A549 (cell line): ENCODE results near the gene LIN28A. TPM values are rescaled to one million over a fixed set of nuclear protein-coding genes. Genes with fewer than 3 reads are reported as not detected.

Experiments used
- ATAC-seq, 2 experiments: fragments of 200-7000 bp in 1 of 2; fragments of >200 bp in 1 of 2; cut with Nextera tagmentation in 1 of 2; cut with Tn5 transposase in 1 of 2; 3 replicates each; pipeline versions ENCODE4 v1.8.0 to v1.9.1; 2018 to 2020; ENCODE audit warnings: mild to moderate bottlenecking in 1 of 2, moderate library complexity in 1 of 2
- CTCF ChIA-PET: fragments of 300-600 bp; sonication (Branson Sonifier 250); formaldehyde crosslinking; extraction: SDS; loops from one replicate; lab custom pipeline; 2021; ENCODE audit warnings: antibody characterized with exemption, inconsistent platforms; lab: Yijun Ruan, JAX
- POLR2A ChIA-PET: fragments of 350-600 bp; formaldehyde crosslinking; extraction: SDS; loops from one replicate; lab custom pipeline; 2021; ENCODE audit warnings: antibody characterized with exemption, inconsistent platforms; lab: Yijun Ruan, JAX
- DNase-seq, 2 experiments: peaks; one replicate each; pipeline versions ENCODE4 v3.0.0 to v3.0.0-alpha.2; 2011 to 2016; ENCODE audit warnings: low read depth in 1 of 2, low spot score in 1 of 2
- FAIRE-seq: peaks from 2 replicates; lab custom pipeline; 2011; peaks lifted over from hg19 to GRCh38; lab: Jason Lieb, UNC
- H3K27ac ChIP-seq, 2 experiments: fragments of >200 bp; sonication (Bioruptor Twin); formaldehyde crosslinking; 3 replicates each; pipeline ENCODE4 v1.5.1; 2016 to 2017
- H3K4me1 ChIP-seq: fragments of >200 bp; sonication (Bioruptor Twin); formaldehyde crosslinking; 3 replicates; pipeline ENCODE4 v1.6.1; 2016
- H3K4me2 ChIP-seq: fragments of >200 bp; sonication (Bioruptor Twin); formaldehyde crosslinking; 3 replicates; pipeline ENCODE4 v1.6.1; 2016
- H3K4me3 ChIP-seq: fragments of >200 bp; sonication (Bioruptor Twin); formaldehyde crosslinking; 3 replicates; pipeline ENCODE4 v1.5.1; 2016
- H3K9me3 ChIP-seq: fragments of >200 bp; sonication (Bioruptor Twin); formaldehyde crosslinking; 3 replicates; pipeline ENCODE4 v1.6.1; 2016
- CBX8 ChIP-seq: fragments of 200-600 bp; sonication (generic); IDR thresholded peaks from 2 replicates; pipeline ENCODE4 v1.6.1; 2016
- CEBPB ChIP-seq, 2 experiments: fragments of >200 bp in 1 of 2; sonication (Bioruptor Twin) in 1 of 2; formaldehyde crosslinking in 1 of 2; IDR thresholded peaks; 2 replicates each; pipeline ENCODE4 v1.6.1; 2012 to 2016
- CHD4 ChIP-seq: fragments of 200-600 bp; sonication (generic); IDR thresholded peaks from 2 replicates; pipeline ENCODE4 v1.6.1; 2016; ENCODE audit warnings: antibody characterized with exemption, mild to moderate bottlenecking, borderline replicate concordance
- EHF ChIP-seq: fragments of 250-450 bp; sonication (Bioruptor Pico); IDR thresholded peaks from 2 replicates; pipeline ENCODE4 v1.5.0; 2020; ENCODE audit warnings: mild to moderate bottlenecking
- ESRRA ChIP-seq: fragments of 150-350 bp; IDR thresholded peaks from 2 replicates; pipeline ENCODE4 v1.6.1; 2014; ENCODE audit warnings: mild to moderate bottlenecking, low read length, borderline replicate concordance
- FOXS1 ChIP-seq: fragments of 250-450 bp; sonication (Bioruptor Pico); IDR thresholded peaks from 2 replicates; pipeline ENCODE4 v1.5.0; 2020; ENCODE audit warnings: mild to moderate bottlenecking, moderate library complexity
- GATA3 ChIP-seq: IDR thresholded peaks from 2 replicates; pipeline ENCODE4 v1.6.1; 2012; ENCODE audit warnings: borderline replicate concordance
- HOXB5 ChIP-seq: fragments of 250-450 bp; sonication (Bioruptor Pico); IDR thresholded peaks from 2 replicates; pipeline ENCODE4 v1.5.0; 2020; ENCODE audit warnings: mild to moderate bottlenecking, moderate library complexity
- JUN ChIP-seq, 2 experiments: fragments of >200 bp; sonication (Bioruptor Twin); formaldehyde crosslinking; IDR thresholded peaks; 2 replicates in 1 of 2; 3 replicates in 1 of 2; pipeline ENCODE4 v1.6.1; 2016 to 2017
- MAFK ChIP-seq: fragments of 450-650 bp; IDR thresholded peaks from 2 replicates; pipeline ENCODE4 v1.6.1; 2014; ENCODE audit not compliant: partially characterized antibody
- NR3C1 ChIP-seq: fragments of >200 bp; sonication (Bioruptor Twin); formaldehyde crosslinking; IDR thresholded peaks from 3 replicates; pipeline ENCODE4 v1.6.1; 2017
- RAD21 ChIP-seq, 2 experiments: fragments of >200 bp in 1 of 2; sonication (Bioruptor Twin) in 1 of 2; formaldehyde crosslinking in 1 of 2; IDR thresholded peaks in 1 of 2; conservative IDR thresholded peaks in 1 of 2; 2 replicates in 1 of 2; 3 replicates in 1 of 2; pipeline ENCODE4 v1.6.1; 2012 to 2018; ENCODE audit warnings: inconsistent platforms in 1 of 2
- RCOR1 ChIP-seq: fragments of 150-350 bp; IDR thresholded peaks from 2 replicates; pipeline ENCODE4 v1.6.1; 2014; ENCODE audit warnings: antibody characterized with exemption, low read length, low read depth
- RNF2 ChIP-seq: fragments of 200-600 bp; sonication (generic); IDR thresholded peaks from 2 replicates; pipeline ENCODE4 v1.6.1; 2016; ENCODE audit warnings: low read depth, mild to moderate bottlenecking, antibody characterized with exemption, moderate library complexity, borderline replicate concordance
- SMC3 ChIP-seq: fragments of >200 bp; sonication (Bioruptor Twin); formaldehyde crosslinking; IDR thresholded peaks from 3 replicates; pipeline ENCODE4 v1.6.1; 2018; ENCODE audit warnings: inconsistent platforms
- TFCP2L1 ChIP-seq: fragments of 250-450 bp; sonication (Bioruptor Pico); IDR thresholded peaks from 2 replicates; pipeline ENCODE4 v1.5.0; 2021; ENCODE audit warnings: mild to moderate bottlenecking
- ZFP36 ChIP-seq: fragments of 450-650 bp; IDR thresholded peaks from 2 replicates; pipeline ENCODE4 v1.6.1; 2014; ENCODE audit warnings: borderline replicate concordance; ENCODE audit not compliant: partially characterized antibody
- ZSCAN20 ChIP-seq: fragments of 250-450 bp; sonication (Bioruptor Pico); IDR thresholded peaks from 2 replicates; pipeline ENCODE4 v1.8.0; 2022; ENCODE audit warnings: mild to moderate bottlenecking, moderate library complexity
- WGBS: methylation state at CpG from one replicate; pipeline ENCODE4 v1.1.6; 2017; ENCODE audit errors: missing lambda C conversion rate; 5-methylcytosine and 5-hydroxymethylcytosine counted together
- polyA plus RNA-seq, 4 experiments: library from polyadenylated mRNA; depleted of rRNA in 3 of 4; stranded (reverse); fragments of >200 nt; fragmentation: RNase III in 1 of 4; extraction: RNeasy Plus Mini Kit Qiagen cat#74134 plus additional on column Dnase treatment in 1 of 4; gene quantifications; 2 replicates in 3 of 4; 3 replicates in 1 of 4; pipeline ENCODE4 v1.2.3, GENCODE V29; 2011 to 2017
- TF ChIP-seq, protein P1 (sequence below): fragments of 250-450 bp; sonication (Bioruptor Pico); IDR thresholded peaks from 2 replicates; pipeline ENCODE4 v1.5.0; 2020; ENCODE audit warnings: low read depth, mild to moderate bottlenecking, moderate library complexity
- TF ChIP-seq, protein P2 (sequence below): IDR thresholded peaks from 2 replicates; pipeline ENCODE4 v1.6.1; 2012
- TF ChIP-seq, protein P3 (sequence below): IDR thresholded peaks from 2 replicates; pipeline ENCODE4 v1.6.1; 2012
- TF ChIP-seq, protein P4 (sequence below): fragments of 150-350 bp; IDR thresholded peaks from 2 replicates; pipeline ENCODE4 v1.6.1; 2014; ENCODE audit warnings: low read depth, mild to moderate bottlenecking, low read length
- TF ChIP-seq, protein P5 (sequence below): fragments of 450-650 bp; IDR thresholded peaks from 2 replicates; pipeline ENCODE4 v1.6.1; 2014; ENCODE audit warnings: antibody characterized with exemption
- TF ChIP-seq, protein P6 (sequence below): fragments of >200 bp; sonication (Bioruptor Twin); formaldehyde crosslinking; IDR thresholded peaks from 3 replicates; pipeline ENCODE4 v1.5.1; 2016
- TF ChIP-seq, protein P7 (sequence below): fragments of 250-450 bp; sonication (Bioruptor Pico); IDR thresholded peaks from 2 replicates; pipeline ENCODE4 v1.5.0; 2021; ENCODE audit warnings: mild to moderate bottlenecking, moderate library complexity, borderline replicate concordance

The LIN28A gene
- polyA plus RNA-seq, 2 of the 4 experiments (the other 2 are of a cell fraction), result 0.03 to 0.04 TPM

DNA sequence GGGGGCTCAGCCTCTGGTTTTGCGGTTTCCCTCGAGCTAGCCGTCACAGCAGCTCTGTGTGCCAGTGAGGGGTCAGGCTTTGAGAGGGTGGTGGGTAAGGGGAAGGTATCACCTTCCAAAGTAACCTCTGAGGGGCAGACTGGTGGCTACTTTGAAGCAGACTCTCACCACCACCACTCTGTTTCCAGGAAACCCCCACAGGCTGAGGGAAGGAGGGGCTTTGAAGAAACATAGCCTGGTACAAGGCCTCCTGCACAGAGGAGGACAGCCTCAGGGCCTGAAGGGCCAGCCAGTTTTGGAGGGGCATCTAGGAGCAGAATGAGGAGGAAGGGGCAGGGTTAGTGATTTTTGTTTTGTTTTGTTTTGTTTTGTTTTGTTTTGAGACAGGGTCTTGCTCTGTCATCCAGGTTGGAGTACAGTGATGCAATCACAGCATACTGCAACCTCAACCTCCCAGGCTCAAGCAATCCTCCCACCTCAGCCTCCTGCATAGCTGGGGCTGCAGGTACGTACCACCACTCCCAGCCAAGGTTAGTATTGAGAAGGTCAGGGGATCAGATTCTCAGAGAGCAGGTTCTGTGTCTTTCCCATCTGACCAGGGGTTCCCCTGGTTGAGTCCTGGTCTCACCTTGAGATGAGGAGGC is 20.9 kb upstream of the LIN28A start:
- no peak for FAIRE-seq
- WGBS, result 84% methylated on average over 2 of the region's 4 CpGs

DNA sequence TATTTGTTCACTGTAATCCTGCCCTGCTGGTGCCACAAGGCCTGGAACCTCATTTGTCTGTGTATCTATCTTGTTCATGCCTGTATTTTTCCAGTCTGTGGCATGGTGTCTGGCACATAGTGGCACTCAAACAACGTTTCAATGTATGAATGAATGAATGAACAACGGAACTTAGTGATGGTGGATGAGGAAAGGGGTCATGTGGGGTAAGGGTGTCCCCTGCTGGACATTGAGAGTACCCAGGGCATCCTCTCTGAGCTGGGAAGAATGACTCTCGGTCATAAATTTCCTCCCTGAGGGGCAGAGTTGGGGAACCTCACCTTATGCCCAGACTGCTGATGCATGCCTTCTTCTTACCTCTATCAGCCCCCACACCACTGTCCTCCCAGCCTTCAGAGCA is 19.2 kb upstream of the LIN28A start:
- no peak for FAIRE-seq
- peak; percentile 91 to 92 for ATAC-seq

More for the DNA sequence above, 20.9 kb upstream of the LIN28A start:
- no peak for TF ChIP-seq ZFP36
- TF ChIP-seq TFCP2L1 (CRISPR knock-in tag), result no peak
- TF ChIP-seq, protein P1, sequence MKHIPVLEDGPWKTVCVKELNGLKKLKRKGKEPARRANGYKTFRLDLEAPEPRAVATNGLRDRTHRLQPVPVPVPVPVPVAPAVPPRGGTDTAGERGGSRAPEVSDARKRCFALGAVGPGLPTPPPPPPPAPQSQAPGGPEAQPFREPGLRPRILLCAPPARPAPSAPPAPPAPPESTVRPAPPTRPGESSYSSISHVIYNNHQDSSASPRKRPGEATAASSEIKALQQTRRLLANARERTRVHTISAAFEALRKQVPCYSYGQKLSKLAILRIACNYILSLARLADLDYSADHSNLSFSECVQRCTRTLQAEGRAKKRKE (CRISPR knock-in tag), result no peak
- TF ChIP-seq CEBPB (IDR thresholded peaks at IDR 0.05), result no peak
- TF ChIP-seq ZSCAN20 (CRISPR knock-in tag), result no peak
- no peak for TF ChIP-seq JUN (IDR thresholded peaks at IDR 0.05)
- TF ChIP-seq, protein P2, sequence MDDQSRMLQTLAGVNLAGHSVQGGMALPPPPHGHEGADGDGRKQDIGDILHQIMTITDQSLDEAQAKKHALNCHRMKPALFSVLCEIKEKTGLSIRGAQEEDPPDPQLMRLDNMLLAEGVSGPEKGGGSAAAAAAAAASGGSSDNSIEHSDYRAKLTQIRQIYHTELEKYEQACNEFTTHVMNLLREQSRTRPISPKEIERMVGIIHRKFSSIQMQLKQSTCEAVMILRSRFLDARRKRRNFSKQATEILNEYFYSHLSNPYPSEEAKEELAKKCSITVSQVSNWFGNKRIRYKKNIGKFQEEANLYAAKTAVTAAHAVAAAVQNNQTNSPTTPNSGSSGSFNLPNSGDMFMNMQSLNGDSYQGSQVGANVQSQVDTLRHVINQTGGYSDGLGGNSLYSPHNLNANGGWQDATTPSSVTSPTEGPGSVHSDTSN, result no peak
- TF ChIP-seq, protein P3, sequence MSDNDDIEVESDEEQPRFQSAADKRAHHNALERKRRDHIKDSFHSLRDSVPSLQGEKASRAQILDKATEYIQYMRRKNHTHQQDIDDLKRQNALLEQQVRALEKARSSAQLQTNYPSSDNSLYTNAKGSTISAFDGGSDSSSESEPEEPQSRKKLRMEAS, result no peak
- TF ChIP-seq NR3C1, result no peak
- no peak for TF ChIP-seq ESRRA
- no peak for TF ChIP-seq MAFK
- no peak for TF ChIP-seq RNF2
- TF ChIP-seq, protein P4, sequence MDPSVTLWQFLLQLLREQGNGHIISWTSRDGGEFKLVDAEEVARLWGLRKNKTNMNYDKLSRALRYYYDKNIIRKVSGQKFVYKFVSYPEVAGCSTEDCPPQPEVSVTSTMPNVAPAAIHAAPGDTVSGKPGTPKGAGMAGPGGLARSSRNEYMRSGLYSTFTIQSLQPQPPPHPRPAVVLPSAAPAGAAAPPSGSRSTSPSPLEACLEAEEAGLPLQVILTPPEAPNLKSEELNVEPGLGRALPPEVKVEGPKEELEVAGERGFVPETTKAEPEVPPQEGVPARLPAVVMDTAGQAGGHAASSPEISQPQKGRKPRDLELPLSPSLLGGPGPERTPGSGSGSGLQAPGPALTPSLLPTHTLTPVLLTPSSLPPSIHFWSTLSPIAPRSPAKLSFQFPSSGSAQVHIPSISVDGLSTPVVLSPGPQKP, result no peak
- TF ChIP-seq EHF (CRISPR knock-in tag), result no peak
- TF ChIP-seq, protein P5, sequence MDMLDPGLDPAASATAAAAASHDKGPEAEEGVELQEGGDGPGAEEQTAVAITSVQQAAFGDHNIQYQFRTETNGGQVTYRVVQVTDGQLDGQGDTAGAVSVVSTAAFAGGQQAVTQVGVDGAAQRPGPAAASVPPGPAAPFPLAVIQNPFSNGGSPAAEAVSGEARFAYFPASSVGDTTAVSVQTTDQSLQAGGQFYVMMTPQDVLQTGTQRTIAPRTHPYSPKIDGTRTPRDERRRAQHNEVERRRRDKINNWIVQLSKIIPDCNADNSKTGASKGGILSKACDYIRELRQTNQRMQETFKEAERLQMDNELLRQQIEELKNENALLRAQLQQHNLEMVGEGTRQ, result no peak
- CTCF ChIA-PET, result interaction anchor here (1.1 to 3.7 kb wide), 11 partner anchors 12 to 290 kb away, joined by 3 to 34 read pairs (median 6); partner anchors contain the start of genes ZNF593 and ZNF683
- no peaks in the 10 kb centered on the region for H3K9me3 ChIP-seq
- H3K4me1 ChIP-seq, result peaks cover 21% of the 10 kb centered on the region
- no peak overlapping the region for H3K4me2 ChIP-seq
- H3K27ac ChIP-seq, result 0 out of 6 replicates have a peak overlapping the region, but pooled peaks of 1 of the 2 experiments have one; percentile 31
- ATAC-seq (no peak), DNase-seq (no peak)
- no peak overlapping the region for H3K4me3 ChIP-seq
- POLR2A ChIA-PET, result no interaction called here

More for the DNA sequence above, 19.2 kb upstream of the LIN28A start:
- Histone ChIP-seq H3K9me3 (no peaks in the 10 kb centered on the region), H3K4me3 (no peak overlapping the region)
- DNase-seq, result peak; percentile 68 to 69
- TF ChIP-seq CHD4 (no peak), NR3C1 (no peak), TFCP2L1 (CRISPR knock-in tag) (no peak), CBX8 (no peak), RAD21 (conservative IDR thresholded peaks at IDR 0.05 in 1 of 2, IDR thresholded peaks at IDR 0.05 in 1 of 2) (peak; percentile 86 to 93), FOXS1 (no peak), HOXB5 (CRISPR knock-in tag) (no peak), GATA3 (no peak), RCOR1 (no peak), SMC3 (peak; percentile 82)
- TF ChIP-seq, protein P6, sequence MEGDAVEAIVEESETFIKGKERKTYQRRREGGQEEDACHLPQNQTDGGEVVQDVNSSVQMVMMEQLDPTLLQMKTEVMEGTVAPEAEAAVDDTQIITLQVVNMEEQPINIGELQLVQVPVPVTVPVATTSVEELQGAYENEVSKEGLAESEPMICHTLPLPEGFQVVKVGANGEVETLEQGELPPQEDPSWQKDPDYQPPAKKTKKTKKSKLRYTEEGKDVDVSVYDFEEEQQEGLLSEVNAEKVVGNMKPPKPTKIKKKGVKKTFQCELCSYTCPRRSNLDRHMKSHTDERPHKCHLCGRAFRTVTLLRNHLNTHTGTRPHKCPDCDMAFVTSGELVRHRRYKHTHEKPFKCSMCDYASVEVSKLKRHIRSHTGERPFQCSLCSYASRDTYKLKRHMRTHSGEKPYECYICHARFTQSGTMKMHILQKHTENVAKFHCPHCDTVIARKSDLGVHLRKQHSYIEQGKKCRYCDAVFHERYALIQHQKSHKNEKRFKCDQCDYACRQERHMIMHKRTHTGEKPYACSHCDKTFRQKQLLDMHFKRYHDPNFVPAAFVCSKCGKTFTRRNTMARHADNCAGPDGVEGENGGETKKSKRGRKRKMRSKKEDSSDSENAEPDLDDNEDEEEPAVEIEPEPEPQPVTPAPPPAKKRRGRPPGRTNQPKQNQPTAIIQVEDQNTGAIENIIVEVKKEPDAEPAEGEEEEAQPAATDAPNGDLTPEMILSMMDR, result peak; percentile 82
- TF ChIP-seq, protein P1 (CRISPR knock-in tag), result no peak
- TF ChIP-seq, protein P2, result no peak
- TF ChIP-seq, protein P3, result no peak
- TF ChIP-seq, protein P7, sequence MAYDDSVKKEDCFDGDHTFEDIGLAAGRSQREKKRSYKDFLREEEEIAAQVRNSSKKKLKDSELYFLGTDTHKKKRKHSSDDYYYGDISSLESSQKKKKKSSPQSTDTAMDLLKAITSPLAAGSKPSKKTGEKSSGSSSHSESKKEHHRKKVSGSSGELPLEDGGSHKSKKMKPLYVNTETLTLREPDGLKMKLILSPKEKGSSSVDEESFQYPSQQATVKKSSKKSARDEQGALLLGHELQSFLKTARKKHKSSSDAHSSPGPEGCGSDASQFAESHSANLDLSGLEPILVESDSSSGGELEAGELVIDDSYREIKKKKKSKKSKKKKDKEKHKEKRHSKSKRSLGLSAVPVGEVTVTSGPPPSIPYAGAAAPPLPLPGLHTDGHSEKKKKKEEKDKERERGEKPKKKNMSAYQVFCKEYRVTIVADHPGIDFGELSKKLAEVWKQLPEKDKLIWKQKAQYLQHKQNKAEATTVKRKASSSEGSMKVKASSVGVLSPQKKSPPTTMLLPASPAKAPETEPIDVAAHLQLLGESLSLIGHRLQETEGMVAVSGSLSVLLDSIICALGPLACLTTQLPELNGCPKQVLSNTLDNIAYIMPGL (CRISPR knock-in tag), result no peak
- TF ChIP-seq, all 56 proteins: peak for 3
- ChIA-PET POLR2A (no interaction called here), CTCF (interaction anchor here (0.6 to 3.7 kb wide), 43 partner anchors 10 to 287 kb away, joined by 3 to 34 read pairs (median 4); partner anchors contain the start of genes CATSPER4, CEP85, SH3BGRL3 and ZNF593)
- H3K27ac ChIP-seq, result peak overlapping the region in 1 of 2 experiments; percentile 7; a peak in 1 of 6 replicates
- 5% methylated on average over 3 of the region's 3 CpGs for WGBS
- peak overlapping the region; percentile 22 for H3K4me2 ChIP-seq
- peaks cover 24% of the 10 kb centered on the region for H3K4me1 ChIP-seq
